HG03064 (cell line): Measurements from ENCODE around the gene CACNG3.
"Not testable (repeated sequence)": the region's sequence is repeated elsewhere in the genome, so short reads cannot be mapped to it uniquely, and the experiment has no call there.

ENCODE experiments used
- ATAC-seq: cut with Tn5 transposase; IDR thresholded peaks from one replicate; pipeline ENCODE4 v1.9.1; 2021; ENCODE audit warnings: low read depth; ENCODE audit not compliant: unreplicated experiment

The CACNG3 gene

GRCh38 chr16:24275413-24275812 is 19.3 kb downstream of the CACNG3 start:
- ATAC-seq = no peak

GRCh38 chr16:24279982-24280515 is 23.9 kb downstream of the CACNG3 start:
- no peak for ATAC-seq

DNA sequence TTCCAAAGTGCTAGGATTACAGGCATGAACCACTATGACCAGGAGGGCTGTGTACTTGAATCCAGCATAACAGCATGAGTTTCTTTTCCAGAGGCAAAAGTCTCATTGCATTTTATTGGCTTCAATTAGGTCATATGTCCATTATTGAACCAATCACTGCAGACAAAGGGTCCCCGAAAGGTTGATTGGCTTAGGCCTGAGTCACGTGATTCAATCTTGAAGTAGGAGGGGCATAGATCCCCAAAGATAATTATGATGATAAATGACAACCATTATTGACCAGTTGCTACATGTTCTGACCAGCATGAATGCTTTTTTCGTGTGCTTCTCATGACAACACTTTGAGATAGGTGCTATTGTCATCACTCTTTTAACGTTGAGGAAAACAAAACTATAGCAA is 25.3 kb downstream of the CACNG3 start:
- ATAC-seq = no peak

DNA sequence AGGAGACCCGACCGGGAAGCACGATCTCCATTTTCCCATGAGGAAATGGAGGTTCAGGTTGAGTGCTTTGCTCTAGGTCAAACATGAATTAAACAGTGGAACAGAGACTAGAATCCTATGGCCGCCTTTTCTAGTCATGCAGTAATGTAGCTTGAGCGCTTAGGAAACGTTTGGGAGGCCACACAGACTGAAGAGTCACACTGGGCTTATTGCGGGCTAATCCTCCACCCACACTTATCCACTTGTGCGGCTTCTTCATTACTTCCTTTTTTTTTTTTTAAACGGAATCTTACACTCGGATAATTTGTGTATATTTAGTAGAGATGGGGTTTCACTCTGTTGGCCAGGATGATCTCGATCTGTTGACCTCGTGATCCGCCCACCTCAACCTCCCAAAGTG is 26.0 kb downstream of the CACNG3 start:
- no peak for ATAC-seq

GRCh38 chr16:24286741-24287405 is 30.7 kb downstream of the CACNG3 start:
- ATAC-seq = no peak

GRCh38 chr16:24288516-24288915 is 32.4 kb downstream of the CACNG3 start:
- no peak for ATAC-seq

DNA sequence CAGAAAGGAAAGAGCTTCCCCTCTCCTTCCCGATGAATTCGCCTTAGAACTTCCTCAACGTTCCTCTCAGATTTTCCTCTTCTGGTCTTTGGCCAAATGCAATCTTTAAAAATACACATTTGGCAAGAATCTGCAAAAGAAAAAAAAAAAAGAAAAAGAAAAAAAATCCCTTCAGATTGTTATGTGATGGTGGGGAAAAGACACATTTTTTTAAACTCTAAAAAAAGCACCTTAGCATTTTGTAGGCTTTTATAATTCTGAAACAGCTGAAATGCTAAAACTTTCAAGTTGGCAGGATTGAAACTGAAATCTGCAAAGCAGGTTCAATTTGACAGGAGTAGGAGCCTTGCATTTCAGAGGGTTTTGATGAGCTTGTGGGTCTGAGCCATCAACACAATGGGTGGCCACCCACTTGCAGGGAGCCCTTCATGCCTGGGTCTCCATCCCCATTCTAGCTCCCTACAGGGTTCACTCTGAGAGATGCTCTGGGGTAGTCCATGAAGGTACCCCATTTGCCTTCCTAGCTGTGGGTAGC is 33.1 kb downstream of the CACNG3 start:
- no peak for ATAC-seq

DNA sequence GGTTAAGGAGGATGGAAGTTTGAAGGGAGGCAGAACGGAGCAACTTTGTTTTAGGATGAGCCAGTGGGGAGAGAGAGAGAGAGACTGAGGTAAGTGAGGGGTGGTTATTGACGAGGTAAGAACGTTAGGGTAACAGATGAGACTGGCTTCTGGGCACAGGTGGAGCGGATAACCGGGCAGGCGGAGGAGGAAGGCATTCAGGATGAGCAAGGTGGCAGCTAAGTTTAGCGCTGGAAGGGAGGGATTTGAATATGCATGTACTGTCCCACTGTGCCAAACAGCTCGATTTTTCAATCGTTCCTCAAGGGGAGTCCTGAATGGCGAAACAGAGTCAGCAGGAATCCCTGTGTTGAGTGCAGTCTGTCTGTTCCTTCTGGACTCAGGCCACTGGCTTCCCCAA is 35.8 kb downstream of the CACNG3 start:
- ATAC-seq = no peak

- ATAC-seq = no peak
Observed at GRCh38 chr16:24294131-24294530, 38.0 kb downstream of the CACNG3 start.

DNA sequence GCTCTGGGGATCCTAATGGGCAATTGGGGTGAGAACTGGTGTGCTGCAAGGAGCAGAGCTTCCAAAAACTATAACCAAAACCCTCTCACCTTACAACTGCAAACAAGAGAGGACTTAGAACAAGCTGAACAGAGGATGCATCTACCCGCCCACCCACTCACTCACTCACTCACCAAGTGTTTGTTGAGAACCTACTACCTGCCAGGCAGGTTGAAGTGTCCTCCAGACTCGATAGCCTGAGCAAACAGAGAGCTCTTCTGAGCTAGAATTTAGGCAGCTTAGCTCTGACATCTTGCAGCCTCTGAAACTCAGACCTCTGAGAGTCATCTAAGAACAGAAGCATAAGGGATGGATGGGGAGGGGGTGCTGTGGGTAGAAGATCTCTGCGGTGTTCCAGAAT is 41.2 kb downstream of the CACNG3 start:
- ATAC-seq = no peak

DNA sequence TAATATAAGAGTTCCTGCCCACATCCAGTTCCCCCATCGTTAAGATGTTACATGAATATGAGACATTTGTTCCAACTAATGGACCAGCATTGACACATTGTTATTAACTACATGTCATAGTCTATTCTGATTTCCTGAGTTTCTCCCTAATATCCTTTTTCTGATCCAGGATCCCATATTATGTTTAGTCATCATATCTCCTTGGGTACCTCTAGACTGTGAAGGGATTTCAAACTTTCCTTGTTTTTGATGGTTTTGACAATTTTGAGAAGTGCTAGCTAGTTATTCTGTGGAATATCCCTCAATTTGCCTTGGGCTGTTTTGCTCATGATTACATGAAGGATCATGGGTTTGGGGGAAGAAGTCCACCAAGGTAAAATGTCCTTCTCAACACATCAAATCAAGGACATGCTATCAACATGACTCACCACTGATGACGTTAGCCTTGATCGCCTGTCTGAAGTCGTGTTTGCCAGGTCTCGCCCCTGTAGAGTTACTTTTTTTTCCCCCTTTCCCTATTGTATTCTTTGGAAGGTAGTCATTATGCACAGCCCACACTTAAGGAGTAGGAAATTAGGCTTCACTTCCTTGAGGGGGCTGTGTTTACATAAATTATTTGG is 42.5 kb downstream of the CACNG3 start:
- ATAC-seq = no peak

GRCh38 chr16:24300750-24301149 is 44.6 kb downstream of the CACNG3 start:
- not testable (repeated sequence) for ATAC-seq

GRCh38 chr16:24302636-24303035 is 46.5 kb downstream of the CACNG3 start:
- ATAC-seq = no peak

- no peak for ATAC-seq
Observed at GRCh38 chr16:24308200-24308599, 52.1 kb downstream of the CACNG3 start.

- no peak for ATAC-seq
Observed at GRCh38 chr16:24309258-24310142, 53.4 kb downstream of the CACNG3 start.

GRCh38 chr16:24315343-24315742 is 59.2 kb downstream of the CACNG3 start:
- ATAC-seq = no peak

DNA sequence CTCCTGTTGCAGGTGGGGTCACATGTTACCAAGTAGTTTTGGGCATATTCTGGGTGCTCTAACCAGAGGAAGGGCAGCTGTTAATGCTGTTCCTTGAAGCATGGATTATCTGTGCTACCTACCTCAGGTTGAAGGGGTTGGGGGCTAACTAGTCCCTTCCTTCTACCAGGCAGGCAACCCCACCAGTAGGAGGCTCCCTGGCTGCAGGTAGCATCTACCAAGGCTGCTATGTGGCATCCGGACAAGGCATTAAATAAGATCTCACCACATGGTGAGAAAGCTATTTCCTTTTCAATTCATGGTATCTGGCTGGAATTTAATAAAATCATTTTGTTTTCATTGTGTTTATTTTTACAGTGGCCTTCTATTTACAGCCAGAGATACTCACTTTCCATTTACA is 62.5 kb downstream of the CACNG3 start:
- ATAC-seq = no peak

GRCh38 chr16:24319126-24319814 is 63.1 kb downstream of the CACNG3 start:
- no peak for ATAC-seq

DNA sequence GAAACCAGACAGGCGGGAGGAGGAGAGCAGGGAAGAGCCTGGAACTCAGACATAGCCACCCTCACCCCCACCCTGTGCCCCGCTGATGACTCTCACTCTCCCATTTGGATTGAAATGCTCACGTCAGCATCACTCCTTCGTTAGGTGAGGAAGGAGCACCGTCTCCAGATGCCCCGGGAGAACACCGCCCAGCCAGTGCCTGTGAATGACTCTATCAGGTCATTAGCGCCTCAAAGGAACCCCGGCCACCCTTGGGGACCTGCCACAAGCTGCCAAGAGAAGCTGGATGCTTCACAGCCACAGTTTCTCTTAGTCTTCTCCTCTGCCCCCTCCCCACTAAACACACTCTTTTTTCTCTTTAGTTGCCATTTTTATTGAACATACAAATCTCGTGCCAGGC is 66.0 kb downstream of the CACNG3 start:
- ATAC-seq = no peak

DNA sequence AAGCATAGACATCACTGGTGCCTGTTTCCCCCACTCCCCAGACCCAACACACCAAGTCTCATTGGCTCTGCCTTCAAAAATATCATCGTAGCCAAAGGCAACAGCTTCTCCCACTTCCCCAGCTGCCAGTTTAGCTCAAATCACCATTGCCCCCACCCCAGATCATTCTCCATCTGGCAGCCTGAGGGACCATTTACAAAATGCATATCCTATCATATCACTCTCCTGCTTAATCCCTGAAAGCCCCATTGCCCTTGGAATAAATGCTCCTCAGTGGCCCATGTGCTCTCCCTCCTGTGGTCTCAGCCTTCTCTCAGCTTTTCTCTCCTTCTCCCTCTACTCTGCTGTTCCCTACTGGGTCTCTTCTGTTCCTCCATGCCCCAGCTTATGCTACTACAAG is 68.3 kb downstream of the CACNG3 start:
- no peak for ATAC-seq
